HCT116 (cell line): ENCODE measurements around the gene KMT2C. TPM values are rescaled to one million over a fixed set of nuclear protein-coding genes. Genes with fewer than 3 reads are reported as not detected.

Experiments
- ATAC-seq: fragments of 200-7000 bp; cut with Tn5 transposase; 2 replicates; pipeline ENCODE4 v1.9.1; 2020; ENCODE audit warnings: mild to moderate bottlenecking, moderate library complexity
- BruUV-seq: library from RNA; stranded (reverse); fragments of 400-500 nt; replicated peaks from 2 replicates; lab custom pipeline; 2021; lab: Mats Ljungman, UMichigan
- CTCF ChIA-PET: fragments of 300-600 bp; sonication (Branson Sonifier 250); formaldehyde crosslinking; loops from one replicate; lab custom pipeline; 2021; ENCODE audit warnings: antibody characterized with exemption; lab: Charles Lee
- POLR2A ChIA-PET: fragments of 300-600, 350-600 bp; sonication (Branson Sonifier 250); formaldehyde crosslinking; loops from one replicate; lab custom pipeline; 2021; ENCODE audit warnings: antibody characterized with exemption; lab: Charles Lee
- RAD21 ChIA-PET, 2 experiments: fragments of 300-600 bp; sonication (Branson Sonifier 250); formaldehyde crosslinking; loops; one replicate each; lab custom pipeline; 2023; ENCODE audit warnings: low total read pairs in 2 of 2; ENCODE audit not compliant: uncharacterized antibody in 2 of 2, unreplicated experiment in 2 of 2, low non-redundant PET in 1 of 2; lab: Charles Lee
- DNase-seq: peaks from one replicate; pipeline ENCODE4 v3.0.0-alpha.2; 2010; ENCODE audit warnings: low read depth, low spot score
- H2AFZ ChIP-seq: fragments of 200-600 bp; shearing (Covaris generic), sonication (generic); 2 replicates; pipeline ENCODE4 v1.6.1; 2017; ENCODE audit warnings: low read depth, mixed run types, mixed read lengths, antibody characterized with exemption, low read length; ENCODE audit not compliant: poor library complexity, severe bottlenecking
- H3K27ac ChIP-seq: 2 replicates; pipeline ENCODE4 v1.5.1; 2012; ENCODE audit warnings: low read depth, low read length
- H3K27me3 ChIP-seq: fragments of 200-600 bp; sonication (generic); 2 replicates; pipeline ENCODE4 v1.6.1; 2016; ENCODE audit warnings: mixed run types, low read length, mixed read lengths; ENCODE audit not compliant: insufficient read depth
- H3K36me3 ChIP-seq, 2 experiments: fragments of 200-500 bp in 1 of 2; fragments of 200-600 bp in 1 of 2; sonication (Bioruptor generic) in 1 of 2; sonication (generic) in 1 of 2; 2 replicates each; pipeline versions ENCODE4 v1.5.1 to v1.6.1; 2014 to 2016; ENCODE audit warnings: low read length in 2 of 2, inconsistent platforms in 1 of 2, mixed read lengths in 1 of 2, mixed run types in 1 of 2; ENCODE audit not compliant: insufficient read depth in 2 of 2, control insufficient read depth in 1 of 2
- H3K4me1 ChIP-seq, 2 experiments: fragments of 200-600 bp in 1 of 2; sonication (generic) in 1 of 2; 2 replicates each; pipeline versions ENCODE4 v1.5.1 to v1.6.1; 2012 to 2017; ENCODE audit warnings: low read length in 2 of 2, inconsistent platforms in 1 of 2, mild to moderate bottlenecking in 1 of 2, mixed read lengths in 1 of 2, mixed run types in 1 of 2, moderate library complexity in 1 of 2; ENCODE audit not compliant: insufficient read depth in 2 of 2, control insufficient read depth in 1 of 2
- H3K4me2 ChIP-seq: fragments of 200-600 bp; sonication (generic); 2 replicates; pipeline ENCODE4 v1.6.1; 2017; ENCODE audit warnings: mixed run types, low read length, mixed read lengths
- H3K4me3 ChIP-seq, 2 experiments: fragments of 200-600 bp in 1 of 2; sonication (generic) in 1 of 2; replicated peaks in 1 of 2; 2 replicates each; pipeline ENCODE4 v1.5.1; 2011 to 2016; ENCODE audit warnings: low read length in 2 of 2, control low read depth in 1 of 2, low read depth in 1 of 2, mild to moderate bottlenecking in 1 of 2, mixed read lengths in 1 of 2, mixed run types in 1 of 2
- H3K79me2 ChIP-seq: fragments of 200-600 bp; sonication (generic); 2 replicates; pipeline ENCODE4 v1.6.1; 2017; ENCODE audit warnings: mild to moderate bottlenecking, mixed run types, low read length, moderate library complexity, mixed read lengths; ENCODE audit not compliant: insufficient read depth
- H3K9ac ChIP-seq: fragments of 200-600 bp; sonication (generic); 2 replicates; pipeline ENCODE4 v1.6.1; 2016; ENCODE audit warnings: low read length, mixed read lengths
- H3K9me2 ChIP-seq: fragments of 200-600 bp; sonication (generic), shearing (Covaris generic); 2 replicates; pipeline ENCODE4 v1.6.1; 2017; ENCODE audit warnings: mixed run types, mild to moderate bottlenecking, moderate library complexity; ENCODE audit not compliant: insufficient read depth
- H3K9me3 ChIP-seq, 2 experiments: fragments of 200-500 bp in 1 of 2; fragments of 200-600 bp in 1 of 2; sonication (Bioruptor generic) in 1 of 2; sonication (generic) in 1 of 2; 2 replicates each; pipeline ENCODE4 v1.6.1; 2014 to 2017; ENCODE audit warnings: low read length in 2 of 2, mixed read lengths in 2 of 2, inconsistent platforms in 1 of 2, low read depth in 1 of 2, mild to moderate bottlenecking in 1 of 2, mixed run types in 1 of 2, moderate library complexity in 1 of 2; ENCODE audit not compliant: control insufficient read depth in 1 of 2, insufficient read depth in 1 of 2
- H4K20me1 ChIP-seq: fragments of 200-600 bp; sonication (generic), shearing (Covaris generic); 2 replicates; pipeline ENCODE4 v1.6.1; 2017; ENCODE audit warnings: mixed run types, mild to moderate bottlenecking, moderate library complexity; ENCODE audit not compliant: insufficient read depth
- EGR1 ChIP-seq: IDR thresholded peaks from 2 replicates; pipeline ENCODE4 v1.6.1; 2012; ENCODE audit warnings: low read depth
- EZH2 ChIP-seq: fragments of 200-600 bp; sonication (generic); IDR thresholded peaks from 2 replicates; pipeline ENCODE4 v1.6.1; 2017; ENCODE audit warnings: antibody characterized with exemption, mixed run types
- JUND ChIP-seq: IDR thresholded peaks from 2 replicates; pipeline ENCODE4 v1.6.1; 2012
- POLR2A ChIP-seq: IDR thresholded peaks from 2 replicates; pipeline ENCODE4 v1.7.0; 2011; ENCODE audit warnings: borderline replicate concordance; ENCODE audit not compliant: insufficient read depth, insufficient read length; ENCODE audit errors: extremely low read depth
- POLR2AphosphoS5 ChIP-seq: IDR thresholded peaks from 2 replicates; pipeline ENCODE4 v1.6.1; 2011; ENCODE audit warnings: mild to moderate bottlenecking, low read depth, low read length, moderate library complexity
- RAD21 ChIP-seq: IDR thresholded peaks from 2 replicates; pipeline ENCODE4 v1.6.1; 2012; ENCODE audit warnings: low read depth, mild to moderate bottlenecking
- SRF ChIP-seq: IDR thresholded peaks from 2 replicates; pipeline ENCODE4 v1.6.1; 2012; ENCODE audit warnings: low read depth
- YY1 ChIP-seq: IDR thresholded peaks from 2 replicates; pipeline ENCODE4 v1.6.1; 2011; ENCODE audit warnings: low read length, low read depth, moderate library complexity, mild to moderate bottlenecking; ENCODE audit not compliant: insufficient replicate concordance; ENCODE audit errors: extremely low read depth
- ZBTB33 ChIP-seq: IDR thresholded peaks from 2 replicates; pipeline ENCODE4 v1.6.1; 2011; ENCODE audit warnings: mild to moderate bottlenecking, low read length, moderate library complexity; ENCODE audit not compliant: insufficient replicate concordance; ENCODE audit errors: extremely low read depth
- intact Hi-C: fragments of 100-400 bp; cut with micrococcal nuclease; formaldehyde crosslinking; loops from 2 replicates; pipeline ENCODE4 v1.10.0; 2022
- total RNA-seq: library from RNA; stranded (reverse); gene quantifications from one replicate; pipeline ENCODE4 v1.2.1, GENCODE V29; 2021; ENCODE audit not compliant: unreplicated experiment
- TF ChIP-seq, protein P1 (sequence below): IDR thresholded peaks from 2 replicates; pipeline ENCODE4 v1.6.1; 2012; ENCODE audit warnings: low read depth

KMT2C gene
- total RNA-seq, 1 experiment from 2014 or later: 22.9 TPM

DNA sequence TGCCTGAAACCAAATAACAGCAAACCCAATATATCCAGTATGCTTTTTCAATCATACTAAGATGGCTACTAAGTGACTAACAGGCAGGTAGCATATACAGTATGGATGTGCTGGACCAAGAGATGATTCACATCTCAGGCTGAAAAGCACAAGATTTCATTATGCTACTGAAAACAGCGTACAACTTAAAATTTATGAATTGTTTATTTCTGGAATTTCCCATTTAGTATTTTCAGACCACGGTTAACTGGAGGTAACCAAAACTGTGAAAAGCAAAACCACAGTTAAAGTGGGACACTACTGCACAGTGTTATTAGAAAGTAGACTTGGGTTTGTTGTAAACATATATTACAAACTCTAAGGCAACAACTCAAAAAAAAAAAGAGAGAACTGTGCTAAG is 91.5 kb downstream of the KMT2C start:
- no peaks in the 10 kb centered on the region for H3K9me3 ChIP-seq
- H3K36me3 ChIP-seq: no peaks in the 10 kb centered on the region
- DNase-seq: no peak
- peaks cover 37% of the 10 kb centered on the region for H3K79me2 ChIP-seq
- no peaks in the 10 kb centered on the region for H3K9me2 ChIP-seq
- H3K4me3 ChIP-seq: no peak overlapping the region
- RAD21 ChIA-PET: no interaction called here
- H3K27ac ChIP-seq: no peak overlapping the region
- no TSS peak for BruUV-seq
- H3K27me3 ChIP-seq: no peaks in the 10 kb centered on the region
- CTCF ChIA-PET: no interaction called here
- ATAC-seq: no peak
- TF ChIP-seq RAD21 (no peak), JUND (no peak), POLR2AphosphoS5 (no peak), YY1 (no peak), SRF (no peak), POLR2A (no peak), EGR1 (no peak), ZBTB33 (no peak), EZH2 (no peak)
- TF ChIP-seq, protein P1, sequence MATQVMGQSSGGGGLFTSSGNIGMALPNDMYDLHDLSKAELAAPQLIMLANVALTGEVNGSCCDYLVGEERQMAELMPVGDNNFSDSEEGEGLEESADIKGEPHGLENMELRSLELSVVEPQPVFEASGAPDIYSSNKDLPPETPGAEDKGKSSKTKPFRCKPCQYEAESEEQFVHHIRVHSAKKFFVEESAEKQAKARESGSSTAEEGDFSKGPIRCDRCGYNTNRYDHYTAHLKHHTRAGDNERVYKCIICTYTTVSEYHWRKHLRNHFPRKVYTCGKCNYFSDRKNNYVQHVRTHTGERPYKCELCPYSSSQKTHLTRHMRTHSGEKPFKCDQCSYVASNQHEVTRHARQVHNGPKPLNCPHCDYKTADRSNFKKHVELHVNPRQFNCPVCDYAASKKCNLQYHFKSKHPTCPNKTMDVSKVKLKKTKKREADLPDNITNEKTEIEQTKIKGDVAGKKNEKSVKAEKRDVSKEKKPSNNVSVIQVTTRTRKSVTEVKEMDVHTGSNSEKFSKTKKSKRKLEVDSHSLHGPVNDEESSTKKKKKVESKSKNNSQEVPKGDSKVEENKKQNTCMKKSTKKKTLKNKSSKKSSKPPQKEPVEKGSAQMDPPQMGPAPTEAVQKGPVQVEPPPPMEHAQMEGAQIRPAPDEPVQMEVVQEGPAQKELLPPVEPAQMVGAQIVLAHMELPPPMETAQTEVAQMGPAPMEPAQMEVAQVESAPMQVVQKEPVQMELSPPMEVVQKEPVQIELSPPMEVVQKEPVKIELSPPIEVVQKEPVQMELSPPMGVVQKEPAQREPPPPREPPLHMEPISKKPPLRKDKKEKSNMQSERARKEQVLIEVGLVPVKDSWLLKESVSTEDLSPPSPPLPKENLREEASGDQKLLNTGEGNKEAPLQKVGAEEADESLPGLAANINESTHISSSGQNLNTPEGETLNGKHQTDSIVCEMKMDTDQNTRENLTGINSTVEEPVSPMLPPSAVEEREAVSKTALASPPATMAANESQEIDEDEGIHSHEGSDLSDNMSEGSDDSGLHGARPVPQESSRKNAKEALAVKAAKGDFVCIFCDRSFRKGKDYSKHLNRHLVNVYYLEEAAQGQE: no peak
- POLR2A ChIA-PET: no interaction called here
- H3K4me1 ChIP-seq: no peaks in the 10 kb centered on the region
- 0 out of 2 replicates have a peak, but pooled peaks cover 3% of the 10 kb centered on the region for H4K20me1 ChIP-seq
- intact Hi-C loops: loop anchor here (10.0 kb wide), 1 partner anchor 91 kb away; the partner anchor contains the start of gene KMT2C
- H3K9ac ChIP-seq: no peak overlapping the region
- no peak overlapping the region for H2AFZ ChIP-seq
- H3K4me2 ChIP-seq: no peak overlapping the region
